NCI-H2029 treated with DMSO at 0.1 percent for 48 hours (cell line): ENCODE measurements around the gene CFAP46.

Source experiments
- DNase-seq: peaks from one replicate; lab custom pipeline; 2025; lab: John Stamatoyannopoulos, UW

Gene CFAP46

DNA sequence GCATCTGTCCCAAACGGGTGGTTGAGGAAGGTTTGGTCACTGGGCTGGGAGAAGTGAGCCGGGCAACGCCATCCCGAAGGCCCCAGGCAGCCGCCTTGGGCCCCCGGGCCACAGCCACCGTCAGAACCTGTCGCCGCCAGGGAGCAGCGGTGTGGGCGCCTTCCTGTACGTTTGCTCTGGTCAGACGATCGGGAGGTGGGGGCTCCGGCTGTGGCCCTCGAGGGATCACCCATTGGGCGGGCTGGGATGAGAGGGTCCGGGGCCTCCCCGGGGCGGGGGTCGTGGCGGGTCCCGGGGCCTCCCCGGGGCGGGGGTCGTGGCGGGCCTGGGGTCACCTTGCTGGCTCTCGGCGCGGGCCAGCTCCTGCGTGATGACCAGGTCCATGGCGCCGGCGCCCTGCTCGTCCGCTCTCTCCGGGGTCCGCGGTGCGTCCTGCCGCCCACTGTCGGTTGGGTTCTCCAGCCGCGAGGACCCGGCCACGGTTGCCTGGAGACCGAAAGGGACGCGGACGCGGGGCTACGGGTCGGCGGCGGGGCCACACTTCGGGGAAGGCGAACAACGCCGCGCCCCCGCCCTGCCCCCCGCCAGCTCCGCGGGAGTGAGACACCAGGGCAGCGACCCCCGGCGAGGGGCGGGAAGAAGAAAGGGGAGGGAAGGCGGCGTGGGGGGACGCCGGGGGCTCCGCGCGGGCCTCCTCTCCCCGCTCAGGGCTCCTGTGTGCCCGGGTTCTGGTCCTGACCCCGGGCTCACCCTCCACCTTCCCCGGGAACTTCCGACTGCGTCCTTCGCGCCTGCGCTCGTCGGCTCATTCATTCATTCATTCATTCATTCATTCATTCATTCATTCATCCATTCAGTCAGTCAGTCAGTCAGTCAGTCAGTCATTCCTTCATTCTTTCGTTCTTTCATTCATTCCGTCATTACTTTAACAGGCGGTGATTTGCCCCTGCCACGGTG lies at the start of gene CFAP46:
Gene CFAP46, minus strand, starts transcription at position 470 of the 957 bp plus-strand sequence. Its CDS starts 86 bp downstream, at position 384.
- no peak for DNase-seq

DNA sequence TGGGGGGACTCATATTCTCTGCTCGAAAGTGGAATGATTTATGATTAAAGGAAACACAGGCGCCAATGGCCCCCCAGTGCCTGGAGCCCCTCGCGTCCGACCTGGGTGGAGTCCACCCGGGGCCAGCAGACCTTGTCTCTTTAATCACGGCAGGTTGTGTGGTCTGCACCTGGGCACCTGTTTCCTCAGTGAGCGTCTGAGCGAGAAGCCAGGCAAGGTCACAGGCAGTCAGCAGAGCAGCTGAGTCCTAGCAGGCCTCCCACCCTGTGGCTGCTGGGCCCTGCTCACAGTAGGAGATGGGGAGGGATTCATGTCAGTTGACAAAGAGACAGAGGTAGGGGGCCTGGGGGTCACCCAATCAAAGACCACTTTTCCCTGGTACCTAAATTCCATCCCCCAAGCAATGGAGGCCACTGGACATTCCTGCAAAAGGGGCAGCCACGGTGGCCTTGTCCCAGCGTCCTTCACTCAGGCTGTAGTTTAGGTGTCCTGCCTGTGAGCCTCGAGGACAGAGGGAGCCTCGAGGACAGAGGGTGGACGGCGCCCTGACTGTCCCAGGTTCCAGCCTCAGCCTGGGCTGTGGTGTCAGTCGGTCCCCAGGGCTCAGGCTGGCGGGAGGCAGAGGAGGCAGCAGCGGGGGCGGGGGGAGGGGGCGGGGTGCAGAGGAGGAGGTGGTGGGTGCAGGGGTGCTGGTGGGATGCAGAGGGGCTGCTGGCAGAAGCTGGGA lies 49.5 kb upstream of the CFAP46 start:
- no peak for DNase-seq

GRCh38 chr10:132990684-132991545 lies 48.5 kb upstream of the CFAP46 start:
- DNase-seq, result no peak

GRCh38 chr10:132989476-132990415 lies 47.4 kb upstream of the CFAP46 start:
- no peak for DNase-seq

GRCh38 chr10:132988988-132989387 lies 46.6 kb upstream of the CFAP46 start:
- no peak for DNase-seq

DNA sequence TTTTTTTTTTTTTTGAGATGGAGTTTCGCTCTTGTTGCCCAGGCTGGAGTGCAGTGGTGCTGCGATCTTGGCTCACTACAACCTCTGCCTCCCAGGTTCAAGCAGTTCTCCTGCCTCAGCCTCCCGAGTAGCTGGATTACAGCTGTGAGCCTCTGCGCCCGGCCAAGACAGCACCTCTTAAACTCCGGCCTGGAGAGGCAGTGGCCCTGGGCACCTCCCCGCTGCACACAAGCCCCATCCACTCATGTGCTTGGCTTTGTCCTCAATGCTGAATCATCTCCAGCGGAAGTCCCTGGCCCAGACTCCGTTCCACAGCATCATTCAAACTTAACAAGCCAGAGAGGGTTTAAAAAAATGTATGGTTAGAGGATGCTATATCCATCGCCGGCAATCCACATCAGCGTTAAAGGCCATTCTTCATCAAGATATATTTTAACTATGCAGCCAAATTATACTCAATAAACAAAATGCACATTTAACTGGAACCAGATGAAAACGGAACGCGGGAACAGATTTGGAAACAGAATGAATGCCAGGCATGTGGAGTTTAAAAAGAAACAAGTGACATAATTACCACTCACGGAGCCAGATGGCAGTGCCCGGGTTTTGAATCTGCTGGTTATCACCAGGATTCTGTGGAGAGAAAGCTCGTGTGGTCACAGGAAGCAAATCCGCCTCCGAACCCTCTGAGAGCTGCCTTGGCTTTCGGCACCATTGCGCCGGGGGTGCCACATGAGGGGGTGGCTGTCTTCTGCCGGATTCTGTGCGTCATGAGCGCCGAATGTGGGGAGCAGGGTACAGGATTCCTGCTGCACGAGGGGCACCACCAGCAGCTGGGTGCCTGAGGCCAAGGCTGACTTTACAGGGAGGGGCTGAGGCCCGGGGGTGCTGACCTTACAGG lies 45.6 kb upstream of the CFAP46 start:
- DNase-seq, result no peak

DNA sequence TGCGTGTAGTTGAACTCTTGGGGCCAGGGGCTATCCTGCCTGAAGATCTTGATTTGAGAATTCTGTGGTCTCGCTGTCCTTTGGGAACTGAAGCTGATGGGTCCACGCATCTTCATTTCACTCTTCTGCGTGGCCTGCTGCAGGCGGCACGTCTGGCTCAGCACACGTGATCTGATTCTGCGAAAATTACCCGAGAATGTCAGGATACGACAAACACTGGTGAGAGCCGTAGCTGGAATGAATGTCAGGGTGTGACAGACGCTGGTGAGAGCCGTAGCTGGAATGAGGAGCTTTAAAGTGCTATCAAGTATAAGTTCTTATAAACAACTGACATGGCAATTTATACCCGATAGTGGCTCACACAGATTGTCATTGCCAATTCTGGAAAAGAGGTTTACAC lies 44.6 kb upstream of the CFAP46 start:
- no peak for DNase-seq

- DNase-seq, result no peak
Observed at GRCh38 chr10:132986576-132986975, 44.2 kb upstream of the CFAP46 start.

DNA sequence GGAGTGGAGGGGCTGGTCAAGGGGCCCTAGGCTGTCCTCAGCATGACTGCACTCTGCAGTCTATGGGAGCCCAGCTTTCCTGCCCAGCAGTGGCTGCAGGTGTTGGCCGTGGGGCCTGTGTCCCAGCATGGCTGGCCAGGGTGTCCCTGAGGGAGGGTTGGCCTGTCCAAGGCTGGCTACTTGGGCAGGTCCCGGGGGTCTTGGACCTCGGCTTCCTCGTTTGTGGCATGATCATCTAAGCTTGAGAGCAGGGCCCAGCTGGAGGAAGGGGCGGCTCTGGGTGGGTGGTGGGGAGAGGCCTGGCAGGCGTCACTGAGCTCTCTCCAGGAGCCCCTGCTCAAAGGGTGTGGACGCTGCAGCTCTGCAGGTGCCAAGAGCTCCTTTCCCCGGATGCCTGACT lies 43.7 kb upstream of the CFAP46 start:
- DNase-seq, result no peak

DNA sequence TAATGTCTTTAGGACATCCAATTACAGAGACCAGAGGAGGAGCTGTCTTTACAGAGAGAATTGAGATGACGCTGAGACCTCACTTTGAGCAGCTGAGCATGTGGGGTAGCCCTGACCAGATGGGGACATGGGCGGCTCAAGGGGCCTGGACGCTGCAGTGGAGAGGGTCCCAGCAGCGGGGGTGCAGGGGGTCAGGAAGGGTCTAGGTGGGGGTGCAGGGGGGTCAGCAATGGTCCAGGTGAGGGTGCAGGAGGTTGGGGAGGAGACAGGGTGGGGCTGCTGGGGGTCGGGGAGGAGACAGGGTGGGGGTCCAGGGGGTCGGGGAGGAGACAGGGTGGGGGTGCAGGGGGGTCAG lies 43.2 kb upstream of the CFAP46 start:
- no peak for DNase-seq

DNA sequence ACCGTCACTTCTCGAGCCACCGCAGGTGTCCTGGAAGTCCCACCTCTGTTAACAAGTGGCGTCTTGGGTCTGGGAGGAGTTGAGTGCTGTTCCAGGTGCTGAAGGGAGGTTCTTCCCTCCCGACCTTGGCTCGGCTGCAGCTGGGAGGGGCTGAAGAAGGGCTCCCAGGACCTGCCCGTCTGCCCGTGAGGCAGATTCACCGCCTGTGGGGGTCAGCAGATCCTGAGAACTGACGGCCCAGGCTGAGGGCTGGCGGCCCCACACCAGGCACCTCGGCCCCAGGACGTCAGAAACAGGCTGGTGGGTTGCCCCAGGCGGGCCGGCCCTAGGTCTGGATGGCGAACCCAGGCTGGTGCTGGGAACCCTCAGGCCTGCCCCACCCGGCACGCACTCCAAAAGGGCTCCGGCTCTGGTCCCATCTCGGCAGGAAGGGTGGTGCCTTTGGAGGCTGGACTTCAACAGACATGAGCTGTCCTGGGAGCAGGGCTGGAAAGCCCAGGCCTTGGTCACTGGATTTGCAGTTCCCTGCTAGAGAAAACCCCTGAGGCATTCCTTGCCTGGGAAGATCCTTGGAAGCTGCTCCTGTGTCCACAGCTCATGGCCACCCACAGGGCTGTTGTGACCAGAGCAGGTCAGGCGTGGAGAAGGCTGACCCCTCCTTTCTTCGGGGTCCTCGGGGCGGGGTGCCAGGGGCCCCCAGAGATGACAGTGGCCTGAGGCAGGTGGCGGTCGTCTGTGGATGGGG lies 42.6 kb upstream of the CFAP46 start:
- DNase-seq, result no peak

DNA sequence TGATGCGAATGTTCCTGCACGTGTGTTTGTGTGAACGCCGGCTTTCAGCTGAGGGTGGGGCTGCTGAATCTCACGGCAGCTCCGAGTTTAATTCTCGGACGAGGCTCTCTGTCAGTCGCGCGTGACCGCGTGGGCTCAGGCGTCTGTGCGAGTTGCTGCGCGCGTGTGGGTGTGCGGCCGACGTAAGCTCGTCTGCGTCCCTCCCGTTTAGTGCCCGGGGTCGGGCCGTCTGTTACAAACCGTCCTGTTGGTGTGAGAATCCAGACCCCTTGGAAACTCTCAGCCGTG lies 41.6 kb upstream of the CFAP46 start:
- DNase-seq, result no peak

- DNase-seq, result no peak
Observed at GRCh38 chr10:132983252-132984007, 41.1 kb upstream of the CFAP46 start.

- DNase-seq, result no peak
Observed at GRCh38 chr10:132982301-132982989, 40.1 kb upstream of the CFAP46 start.

- no peak for DNase-seq
Observed at GRCh38 chr10:132981746-132982145, 39.4 kb upstream of the CFAP46 start.

- no peak for DNase-seq
Observed at GRCh38 chr10:132981173-132981555, 38.8 kb upstream of the CFAP46 start.

- no peak for DNase-seq
Observed at GRCh38 chr10:132980426-132981172, 38.2 kb upstream of the CFAP46 start.
